Urinary bladder (tissue), 4 donors: ENCODE measurements around the gene PDLIM5. TPM values are rescaled to one million over a fixed set of nuclear protein-coding genes. Genes with fewer than 3 reads are reported as not detected.

Source experiments
- DNase-seq: peaks from one replicate; pipeline ENCODE4 v3.0.0-alpha.2; 2015; ENCODE audit errors: extremely low spot score
- H3K27ac ChIP-seq: one replicate; pipeline ENCODE4 v1.5.1; 2013; ENCODE audit warnings: low read depth, mild to moderate bottlenecking, moderate library complexity
- H3K36me3 ChIP-seq: one replicate; pipeline ENCODE4 v1.6.1; 2013; ENCODE audit warnings: mild to moderate bottlenecking, moderate library complexity; ENCODE audit not compliant: insufficient read depth
- H3K4me1 ChIP-seq: one replicate; pipeline ENCODE4 v1.6.1; 2013; ENCODE audit warnings: mild to moderate bottlenecking, moderate library complexity; ENCODE audit not compliant: insufficient read depth
- H3K4me3 ChIP-seq: one replicate; pipeline ENCODE4 v1.5.1; 2013; ENCODE audit warnings: low read depth, low read length
- WGBS: extraction: QIAGEN DNeasy Blood & Tissue Kit; methylation state at CpG from one replicate; pipeline ENCODE4 v1.1.7; 2013; 5-methylcytosine and 5-hydroxymethylcytosine counted together
- polyA plus RNA-seq: library from polyadenylated mRNA; stranded (reverse); fragments of 200-250 nt; gene quantifications from one replicate; pipeline ENCODE4 v1.2.3, GENCODE V29; 2013
- total RNA-seq: library from RNA; depleted of rRNA; stranded (reverse); fragments of >200 nt; gene quantifications from one replicate; pipeline ENCODE4 v1.2.3, GENCODE V29; 2014
- donor health status: healthy with polysubstance abuse.
- donor health status: healthy.

Gene PDLIM5
- total and polyA plus RNA-seq, 2 donors: 60.8 to 243 TPM

GRCh38 chr4:94578195-94578594 is 126.5 kb downstream of the PDLIM5 start:
- no peak for DNase-seq
- Histone ChIP-seq H3K27ac (no peak overlapping the region), H3K36me3 (no peaks in the 10 kb centered on the region), H3K4me1 (no peaks in the 10 kb centered on the region), H3K4me3 (no peak overlapping the region)
- WGBS: 69% methylated on average over 2 of the region's 2 CpGs

- H3K4me1 ChIP-seq: no peaks in the 10 kb centered on the region
- no peak overlapping the region for H3K4me3 ChIP-seq
- no peaks in the 10 kb centered on the region for H3K36me3 ChIP-seq
- H3K27ac ChIP-seq: no peak overlapping the region
- WGBS: 96% methylated on average over 2 of the region's 2 CpGs
- DNase-seq: no peak
Measured at GRCh38 chr4:94581766-94582165, 130.0 kb downstream of the PDLIM5 start.

- no peak for DNase-seq
- no peak overlapping the region for H3K4me3 ChIP-seq
- H3K27ac ChIP-seq: no peak overlapping the region
- 84% methylated on average over 2 of the region's 2 CpGs for WGBS
- no peaks in the 10 kb centered on the region for H3K36me3 ChIP-seq
- H3K4me1 ChIP-seq: no peaks in the 10 kb centered on the region
Measured at GRCh38 chr4:94582517-94582916, 130.8 kb downstream of the PDLIM5 start.

- DNase-seq: no peak
- Histone ChIP-seq H3K4me1 (no peaks in the 10 kb centered on the region), H3K36me3 (no peaks in the 10 kb centered on the region), H3K4me3 (no peak overlapping the region), H3K27ac (no peak overlapping the region)
- WGBS: 78% methylated on average over 3 of the region's 3 CpGs
Measured at GRCh38 chr4:94583914-94584641, 132.3 kb downstream of the PDLIM5 start.

DNA sequence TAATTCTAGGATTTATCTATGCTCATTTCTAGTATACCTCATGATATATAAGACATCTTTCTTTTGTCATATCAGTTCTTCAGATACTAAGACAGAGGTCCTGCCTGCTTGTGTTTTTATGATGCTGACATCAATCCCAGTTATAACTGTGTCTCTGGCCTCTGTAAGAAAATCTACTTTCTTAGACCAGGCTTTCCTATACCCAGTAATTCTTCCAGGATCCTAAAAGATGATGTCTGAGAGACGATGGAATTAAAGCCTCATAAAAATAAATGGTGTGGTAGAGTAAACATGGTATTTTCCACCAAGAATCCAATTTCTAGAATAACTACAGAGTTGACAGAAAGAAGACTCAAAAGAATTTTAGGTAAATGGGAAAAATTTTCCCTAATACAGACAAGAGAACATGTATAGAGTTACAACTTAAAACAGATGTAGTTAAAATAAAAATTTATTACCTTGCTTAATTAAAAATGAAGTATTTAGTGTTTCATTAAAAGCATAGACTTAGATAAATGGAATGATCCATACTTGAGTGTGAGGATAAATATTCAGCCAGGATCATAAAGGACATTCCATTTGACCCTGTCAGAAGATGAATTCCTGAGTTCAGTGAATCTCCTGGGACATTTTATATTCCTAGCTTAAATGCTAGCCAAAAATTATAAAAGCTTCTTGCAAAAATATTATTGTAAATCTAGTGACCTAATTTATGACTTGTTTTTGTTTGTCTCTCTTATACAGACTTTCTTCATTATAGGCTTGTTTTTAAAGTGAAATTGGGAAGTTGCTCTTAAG is 137.4 kb downstream of the PDLIM5 start:
- Histone ChIP-seq H3K36me3 (no peaks in the 10 kb centered on the region), H3K4me1 (no peaks in the 10 kb centered on the region), H3K4me3 (no peak overlapping the region), H3K27ac (no peak overlapping the region)
- DNase-seq: no peak
- WGBS: 43% methylated on average over 1 of the region's 1 CpG

GRCh38 chr4:94590493-94590892 is 138.8 kb downstream of the PDLIM5 start:
- WGBS: 32% methylated on average over 2 of the region's 2 CpGs
- H3K4me1 ChIP-seq: no peaks in the 10 kb centered on the region
- H3K36me3 ChIP-seq: no peaks in the 10 kb centered on the region
- H3K27ac ChIP-seq: no peak overlapping the region
- no peak for DNase-seq
- no peak overlapping the region for H3K4me3 ChIP-seq

DNA sequence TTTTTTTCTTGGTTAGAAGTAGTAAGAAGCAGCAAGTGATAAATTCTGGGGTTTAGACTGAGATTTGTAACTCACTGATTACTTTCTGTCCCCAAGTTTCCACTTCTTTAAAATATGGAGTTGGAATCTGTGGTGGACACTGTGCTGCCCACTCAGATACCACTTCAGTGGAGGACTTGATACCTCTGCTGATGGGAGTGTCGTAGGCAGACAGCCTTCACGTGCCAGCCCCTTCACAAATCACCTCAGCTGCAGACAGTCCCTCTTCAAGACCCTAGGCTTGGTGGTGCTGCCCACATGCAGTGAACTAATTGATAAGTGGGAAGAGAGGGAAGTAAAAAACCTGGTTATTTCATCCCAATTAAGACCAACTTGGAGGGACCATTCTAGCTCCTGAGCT is 139.5 kb downstream of the PDLIM5 start:
- no peak overlapping the region for H3K4me3 ChIP-seq
- no peaks in the 10 kb centered on the region for H3K4me1 ChIP-seq
- DNase-seq: no peak
- WGBS: 94% methylated on average over 2 of the region's 2 CpGs
- H3K36me3 ChIP-seq: no peaks in the 10 kb centered on the region
- H3K27ac ChIP-seq: no peak overlapping the region

DNA sequence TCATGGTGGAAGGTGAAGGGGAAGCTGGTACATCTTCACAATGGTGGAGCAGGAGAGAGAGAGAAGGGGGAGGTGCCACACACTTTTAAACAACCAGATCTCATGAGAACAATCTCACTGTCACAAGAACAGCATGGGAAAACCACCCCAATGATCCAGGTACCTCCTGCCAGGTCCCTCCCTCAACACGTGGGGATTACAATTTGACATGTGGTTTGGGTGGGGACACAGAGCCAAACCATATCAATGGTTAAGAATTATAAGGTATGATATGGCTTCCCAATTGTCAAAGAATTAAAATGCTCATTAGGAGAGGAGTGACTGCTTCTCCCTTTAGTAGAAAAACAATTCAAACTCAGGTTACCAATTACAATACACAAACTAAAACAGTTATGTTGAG is 143.3 kb downstream of the PDLIM5 start:
- 73% methylated on average over 1 of the region's 1 CpG for WGBS
- no peaks in the 10 kb centered on the region for H3K4me1 ChIP-seq
- H3K4me3 ChIP-seq: no peak overlapping the region
- H3K36me3 ChIP-seq: peaks cover 2% of the 10 kb centered on the region
- DNase-seq: no peak
- no peak overlapping the region for H3K27ac ChIP-seq

DNA sequence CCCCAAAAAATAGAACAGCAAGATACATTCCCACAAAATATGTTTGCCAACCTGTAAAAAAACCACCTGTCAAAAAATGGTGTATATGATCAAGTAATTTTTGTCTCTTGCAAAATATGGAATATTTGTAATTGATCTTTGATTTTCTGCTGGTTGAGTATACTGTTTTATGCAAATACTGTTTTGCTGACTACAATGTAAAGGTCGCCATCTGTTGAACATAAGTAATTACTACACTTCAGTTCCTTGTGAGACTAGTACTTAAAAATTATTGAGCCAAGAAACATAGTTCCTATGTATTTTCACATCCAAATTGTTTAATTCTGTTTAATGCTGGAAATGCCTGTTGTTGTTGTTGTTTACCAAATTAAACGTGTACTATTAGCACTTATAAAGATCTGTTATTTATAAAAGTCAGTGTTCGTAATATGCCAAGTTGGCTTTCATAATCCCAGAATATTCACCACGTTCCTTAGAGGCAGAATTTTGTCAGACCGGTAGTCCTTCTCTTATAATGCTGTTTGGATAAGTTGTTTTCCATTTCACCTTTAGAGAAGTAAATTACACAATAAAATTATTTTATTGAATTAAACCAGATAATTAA is 144.2 kb downstream of the PDLIM5 start:
- Histone ChIP-seq H3K36me3 (peaks cover 2% of the 10 kb centered on the region), H3K27ac (no peak overlapping the region), H3K4me3 (no peak overlapping the region), H3K4me1 (no peaks in the 10 kb centered on the region)
- no peak for DNase-seq
- WGBS: 57% methylated on average over 5 of the region's 5 CpGs

DNA sequence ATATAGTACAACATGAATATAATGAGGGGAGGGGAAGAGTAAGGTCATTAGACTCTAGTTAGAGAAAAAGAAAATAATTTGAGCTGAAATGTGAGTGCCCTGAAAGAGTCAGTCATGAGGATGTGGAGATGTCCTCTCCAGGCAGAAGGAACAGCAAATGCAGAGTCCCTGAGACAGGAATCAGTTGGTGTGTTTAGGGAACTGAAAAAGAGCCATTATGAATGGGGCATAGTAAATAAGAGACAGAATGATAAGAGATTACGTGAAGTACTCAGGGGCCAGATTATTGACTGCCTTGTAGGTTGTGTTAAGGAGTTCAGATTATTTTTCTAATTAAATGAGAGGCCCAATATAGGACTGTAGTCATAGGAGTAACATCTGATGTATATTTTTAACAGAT is 147.0 kb downstream of the PDLIM5 start:
- H3K4me1 ChIP-seq: no peaks in the 10 kb centered on the region
- no peak overlapping the region for H3K4me3 ChIP-seq
- H3K27ac ChIP-seq: no peak overlapping the region
- DNase-seq: no peak
- WGBS: 95% methylated on average over 1 of the region's 1 CpG
- peaks cover 2% of the 10 kb centered on the region for H3K36me3 ChIP-seq

DNA sequence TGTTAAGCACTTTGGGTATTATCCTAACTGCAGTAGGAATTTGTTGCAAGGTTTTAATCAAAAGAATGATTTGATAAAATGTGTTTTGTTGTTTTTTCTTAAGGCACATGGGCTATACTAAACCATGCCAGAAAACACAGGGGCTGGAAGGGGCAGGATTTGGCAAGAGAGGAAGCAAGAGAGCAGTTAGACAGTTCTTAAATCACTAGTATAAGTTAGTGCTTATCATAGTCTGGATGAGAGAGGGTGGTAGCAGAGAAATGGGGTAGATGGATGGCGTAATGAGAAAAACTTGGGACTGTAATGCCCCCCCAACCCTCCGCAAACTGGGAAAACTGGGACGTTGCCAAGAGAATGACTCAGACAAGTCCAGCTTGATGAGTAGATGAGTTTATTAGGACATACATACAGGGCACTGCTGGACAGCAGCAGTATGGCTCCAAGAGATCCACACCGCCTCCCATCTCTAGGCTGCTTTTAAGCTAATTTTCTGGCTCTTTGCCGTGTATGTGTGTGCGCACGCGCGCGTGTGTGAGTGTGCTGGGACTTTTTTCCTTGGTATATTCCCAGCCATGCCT is 151.5 kb downstream of the PDLIM5 start:
- no peak for DNase-seq
- no peak overlapping the region for H3K27ac ChIP-seq
- WGBS: 56% methylated on average over 10 of the region's 10 CpGs

DNA sequence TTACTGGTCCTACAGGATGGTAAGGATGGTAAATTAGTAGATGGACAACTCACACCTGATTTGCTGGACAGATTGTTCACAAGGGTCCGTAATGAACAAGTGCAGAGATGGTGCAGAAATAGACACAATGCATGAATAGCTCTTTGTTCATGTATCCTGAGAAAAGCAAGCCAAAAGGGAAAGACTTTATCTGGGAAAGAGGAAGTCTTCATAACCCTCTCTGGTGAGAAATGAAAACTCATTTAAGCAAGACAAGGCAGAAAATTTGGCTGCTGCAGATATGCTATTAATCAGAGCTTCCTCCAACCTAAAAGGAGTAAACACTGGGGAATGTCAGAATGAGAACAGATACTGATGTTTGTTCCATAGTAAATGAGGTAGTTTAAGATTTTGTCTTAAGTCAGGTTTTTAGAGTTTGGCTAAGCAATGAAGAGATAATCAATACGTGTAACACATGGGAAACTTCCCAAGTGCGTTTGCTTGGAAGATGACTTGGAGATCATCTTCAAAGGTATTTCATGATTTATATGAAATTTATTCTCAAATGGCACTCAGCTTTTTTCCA is 153.6 kb downstream of the PDLIM5 start:
- no peak for DNase-seq
- H3K36me3 ChIP-seq: peaks cover 3% of the 10 kb centered on the region
- no peak overlapping the region for H3K4me3 ChIP-seq
- no peak overlapping the region for H3K27ac ChIP-seq
- 83% methylated on average over 3 of the region's 3 CpGs for WGBS
- peaks cover 1% of the 10 kb centered on the region for H3K4me1 ChIP-seq

More for the DNA sequence above, 151.5 kb downstream of the PDLIM5 start:
- Histone ChIP-seq H3K4me1 (no peaks in the 10 kb centered on the region), H3K4me3 (no peak overlapping the region), H3K36me3 (peaks cover 4% of the 10 kb centered on the region)

DNA sequence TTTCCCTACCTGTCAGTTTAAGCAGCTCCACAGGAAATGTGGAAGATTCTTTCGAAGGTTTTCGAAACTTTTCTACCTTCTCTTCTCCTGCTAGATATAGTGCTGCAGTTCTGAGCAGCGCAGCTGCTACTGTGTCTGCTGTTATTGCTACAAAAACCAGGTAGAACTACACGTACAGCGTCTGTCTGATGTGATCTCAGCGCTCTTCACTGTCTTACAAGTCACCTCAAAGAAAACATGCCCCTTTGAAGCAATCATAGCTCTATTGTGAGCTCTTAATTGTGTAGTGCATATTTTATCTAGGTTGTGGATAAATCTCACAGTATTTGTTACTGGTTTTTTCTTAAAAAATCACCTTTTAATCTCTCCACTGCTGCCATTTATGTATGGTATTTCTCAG is 158.4 kb downstream of the PDLIM5 start:
- Histone ChIP-seq H3K4me1 (peaks cover 1% of the 10 kb centered on the region), H3K36me3 (peaks cover 1% of the 10 kb centered on the region), H3K4me3 (no peak overlapping the region), H3K27ac (no peak overlapping the region)
- no peak for DNase-seq
- WGBS: 92% methylated on average over 6 of the region's 6 CpGs
